Neural progenitor cell (in vitro differentiated cells): ENCODE measurements around the gene TNNC2.

Source experiments
- CTCF ChIP-seq: fragments of 200-600 bp; sonication (generic); IDR thresholded peaks from 2 replicates; pipeline ENCODE4 v1.5.1; 2017; ENCODE audit warnings: antibody characterized with exemption, mild to moderate bottlenecking
- EZH2 ChIP-seq: fragments of 200-600 bp; sonication (generic); IDR thresholded peaks from 2 replicates; pipeline ENCODE4 v1.6.1; 2017; ENCODE audit warnings: antibody characterized with exemption, mild to moderate bottlenecking, moderate library complexity

- no peak for TF ChIP-seq CTCF
- no peak for TF ChIP-seq EZH2
These were observed 14.7 kb downstream of the TNNC2 start, which contains the start of gene UBE2C for GRCh38 chr20:45812157-45813005.
